GM19351 (cell line): Measurements from ENCODE around the gene ASB2.

ENCODE experiments used
- ATAC-seq: cut with Tn5 transposase; IDR thresholded peaks from one replicate; pipeline ENCODE4 v1.9.1; 2021; ENCODE audit warnings: mild to moderate bottlenecking, moderate library complexity; ENCODE audit not compliant: unreplicated experiment

Gene ASB2

DNA sequence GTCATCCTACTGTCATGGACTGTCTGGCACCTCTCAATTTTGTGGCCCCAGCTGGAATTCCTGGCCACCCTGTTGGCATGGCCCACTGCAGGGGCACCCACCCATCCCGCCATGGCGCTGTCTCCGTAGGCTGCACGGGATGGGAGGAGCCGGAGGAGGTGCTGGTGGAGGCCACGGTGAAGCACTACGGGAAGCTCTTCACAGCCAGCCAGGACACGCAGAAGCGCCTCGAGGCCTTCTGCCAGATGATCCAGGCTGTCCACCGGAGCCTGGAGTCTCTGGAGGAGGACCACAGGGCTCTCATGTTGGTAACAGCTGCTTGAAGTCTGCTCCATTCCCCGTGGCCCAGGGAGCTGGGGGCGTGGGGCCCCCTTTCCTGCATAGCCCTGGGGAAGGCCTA lies 24.6 kb upstream of the ASB2 start:
- ATAC-seq, result no peak

- ATAC-seq, result no peak
Measured at GRCh38 chr14:94000267-94000666, 23.9 kb upstream of the ASB2 start.

DNA sequence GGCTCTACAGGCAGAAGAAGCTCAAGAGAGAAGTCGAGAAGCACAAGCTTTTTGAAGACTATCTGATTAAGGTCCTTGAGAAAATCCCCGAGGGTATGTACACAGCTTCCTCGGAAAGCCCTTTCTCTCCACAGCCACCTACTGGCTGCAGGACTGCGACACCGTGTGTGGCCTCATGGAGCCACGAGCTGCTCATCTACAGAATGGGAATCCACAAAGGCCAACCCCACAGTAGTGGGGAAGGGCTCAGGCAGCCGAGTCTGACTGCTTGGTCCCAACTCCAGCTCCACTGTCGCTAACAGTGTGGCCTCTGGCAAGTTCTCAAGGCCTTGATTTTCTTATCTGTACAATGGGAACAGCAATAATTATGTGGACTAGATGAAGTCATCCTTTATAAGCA lies 23.2 kb upstream of the ASB2 start:
- no peak for ATAC-seq

DNA sequence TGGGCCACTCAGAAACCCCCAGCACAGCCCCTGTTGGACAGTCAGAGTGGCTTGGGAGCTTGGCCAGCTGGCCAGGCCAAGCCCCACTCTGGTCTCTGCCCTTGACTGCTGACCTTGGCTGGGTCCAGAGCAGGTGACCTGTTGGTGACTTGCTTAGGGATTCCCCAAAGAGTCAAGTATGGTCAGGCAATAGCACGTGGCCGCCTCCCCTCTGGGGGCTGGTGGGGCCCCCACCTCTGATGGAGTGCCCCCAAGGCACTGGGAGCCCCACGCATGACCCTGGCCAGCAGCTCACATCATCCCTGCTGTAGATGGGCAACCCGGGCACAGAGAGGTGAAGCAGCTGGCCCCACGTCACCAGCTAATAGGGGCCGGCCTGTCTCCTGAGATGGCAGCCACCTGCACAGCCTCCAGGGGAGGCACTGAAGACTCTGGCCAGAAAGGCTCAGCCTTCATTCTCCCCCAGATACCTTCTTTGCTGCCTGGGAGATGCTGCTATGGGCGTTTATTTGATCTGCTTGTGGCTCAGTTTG lies 22.6 kb upstream of the ASB2 start:
- ATAC-seq, result no peak

DNA sequence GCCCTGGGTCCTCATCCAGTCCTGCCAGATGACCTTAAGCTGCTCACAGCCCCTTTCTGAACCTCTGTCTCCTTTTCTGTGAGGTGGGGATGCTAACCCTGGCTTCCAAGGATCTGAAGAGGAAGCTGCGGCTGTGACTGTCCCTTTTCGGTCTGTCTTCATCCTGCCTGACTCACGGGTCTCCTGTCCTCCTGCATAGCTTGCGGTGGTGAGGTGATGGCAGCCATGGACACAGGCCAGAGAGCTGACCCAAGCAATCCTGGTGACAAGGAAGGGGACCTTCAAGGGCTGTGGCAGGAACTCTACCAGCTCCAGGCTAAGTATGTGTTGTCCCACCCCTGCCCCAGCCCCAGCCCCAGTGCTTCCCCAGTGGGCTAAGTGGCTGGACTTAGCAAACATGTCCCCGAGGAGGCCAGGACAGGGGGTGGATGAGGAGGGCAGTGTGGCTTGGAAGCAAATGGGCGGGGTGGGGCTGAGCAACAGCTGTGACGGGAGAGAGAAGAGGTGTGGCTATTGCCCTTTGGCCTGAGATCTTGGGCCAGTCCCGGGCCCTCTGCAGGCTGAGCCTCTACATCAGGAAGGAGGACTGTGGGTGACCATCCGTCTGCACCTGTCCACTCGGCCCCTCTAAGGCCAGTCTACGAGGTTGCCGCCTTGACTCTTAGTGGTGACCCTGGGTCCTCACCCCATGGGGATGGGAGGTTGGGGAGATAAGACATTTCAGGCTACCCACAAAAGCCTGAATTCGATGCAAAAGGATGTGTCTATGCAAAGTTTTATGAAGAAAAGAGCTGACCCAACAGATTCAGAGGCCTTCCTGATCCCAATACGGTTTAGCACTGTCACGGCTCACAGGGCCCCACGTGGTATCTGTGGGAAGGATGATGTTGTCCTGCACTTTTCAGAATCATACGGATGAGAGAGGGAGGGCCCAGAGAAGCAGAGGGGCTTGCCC lies 21.8 kb upstream of the ASB2 start:
- no peak for ATAC-seq

DNA sequence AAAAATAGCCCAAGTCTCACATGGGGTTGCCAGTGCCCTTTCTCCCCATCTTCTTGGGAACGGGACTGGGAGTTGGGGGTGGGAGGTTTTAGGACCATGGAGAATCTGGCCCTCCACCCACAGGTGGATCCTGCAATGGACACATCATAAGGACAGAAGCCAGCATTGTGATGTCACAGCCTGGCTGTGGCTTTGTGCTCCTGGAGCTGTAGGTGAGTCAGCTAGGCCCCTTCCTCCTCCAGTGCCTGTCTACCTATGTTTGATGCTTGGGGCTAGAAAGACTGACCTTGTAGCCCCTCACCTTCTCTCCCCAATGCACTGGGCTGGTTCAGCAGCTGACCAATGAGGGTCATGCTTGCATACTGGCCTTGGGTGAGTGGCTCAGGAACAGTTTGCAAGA lies 20.7 kb upstream of the ASB2 start, which contains the start of gene CCDC197:
CCDC197 (plus strand) TSS at position 220 of the 400 bp plus-strand sequence. CDS start 831 bp downstream, outside the sequence.
- no peak for ATAC-seq

- ATAC-seq, result no peak
Measured at GRCh38 chr14:93996130-93996695, 19.8 kb upstream of the ASB2 start.

DNA sequence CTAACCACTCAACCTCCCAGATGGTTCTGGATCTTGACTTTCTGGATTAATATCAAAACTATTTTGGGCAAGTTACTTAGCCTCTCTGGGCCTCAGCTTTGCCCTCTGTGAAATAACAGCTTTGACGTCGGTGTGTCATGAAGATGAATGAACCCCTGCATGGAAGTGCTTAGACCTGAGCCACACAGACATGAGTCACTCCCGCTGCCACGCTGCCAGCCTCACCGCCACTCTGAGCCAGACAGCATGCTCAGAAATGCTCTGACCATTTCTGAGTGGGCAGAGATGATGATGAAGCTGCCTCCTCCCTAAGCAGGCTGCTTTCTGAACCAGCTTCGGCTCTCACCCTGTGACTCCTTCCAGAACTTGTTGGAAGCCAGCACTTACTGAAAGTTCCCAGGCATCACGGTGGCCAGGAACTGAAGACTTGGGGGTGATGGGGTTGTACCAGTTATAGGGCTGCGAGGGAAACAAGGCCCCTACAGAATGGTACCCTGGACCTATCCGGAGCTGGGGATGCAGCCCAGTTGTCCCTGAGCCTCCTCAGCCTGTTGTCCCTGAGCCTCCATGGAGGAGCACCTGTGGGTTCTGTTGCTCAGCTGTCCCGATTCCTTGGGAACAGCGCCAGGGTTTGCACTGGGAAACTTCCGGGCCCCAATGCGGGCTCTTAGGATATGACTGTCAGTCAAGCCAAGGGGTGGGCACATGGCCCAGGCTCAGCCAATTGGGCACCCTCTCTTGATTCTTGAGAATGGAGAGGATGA lies 18.7 kb upstream of the ASB2 start:
- no peak for ATAC-seq

- no peak for ATAC-seq
Measured at GRCh38 chr14:93993382-93993781, 17.0 kb upstream of the ASB2 start.

GRCh38 chr14:93991649-93992048 lies 15.3 kb upstream of the ASB2 start:
- no peak for ATAC-seq

- no peak for ATAC-seq
Measured at GRCh38 chr14:93991212-93991611, 14.8 kb upstream of the ASB2 start.

DNA sequence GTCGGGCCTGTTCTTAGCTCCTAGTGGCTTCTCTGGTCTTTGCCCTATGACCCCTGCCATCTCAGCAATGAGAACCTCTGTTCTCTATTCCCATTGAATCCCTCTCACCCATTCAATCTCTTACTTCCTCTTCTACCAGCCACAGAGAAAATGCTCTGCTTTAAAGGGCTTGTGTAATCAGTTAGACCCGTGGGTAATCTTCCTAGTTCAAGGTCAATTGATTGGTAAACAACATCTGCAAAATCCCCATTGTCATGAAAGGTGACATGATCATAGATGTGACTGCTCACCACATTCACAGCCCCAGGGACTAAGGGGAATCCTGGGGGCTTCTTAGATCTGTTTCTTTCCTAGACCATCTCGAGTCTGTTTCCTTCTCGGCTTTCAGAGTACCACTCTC lies 13.6 kb upstream of the ASB2 start:
- peak; percentile 52 for ATAC-seq

- no peak for ATAC-seq
Measured at GRCh38 chr14:93987815-93988476, 11.6 kb upstream of the ASB2 start.

DNA sequence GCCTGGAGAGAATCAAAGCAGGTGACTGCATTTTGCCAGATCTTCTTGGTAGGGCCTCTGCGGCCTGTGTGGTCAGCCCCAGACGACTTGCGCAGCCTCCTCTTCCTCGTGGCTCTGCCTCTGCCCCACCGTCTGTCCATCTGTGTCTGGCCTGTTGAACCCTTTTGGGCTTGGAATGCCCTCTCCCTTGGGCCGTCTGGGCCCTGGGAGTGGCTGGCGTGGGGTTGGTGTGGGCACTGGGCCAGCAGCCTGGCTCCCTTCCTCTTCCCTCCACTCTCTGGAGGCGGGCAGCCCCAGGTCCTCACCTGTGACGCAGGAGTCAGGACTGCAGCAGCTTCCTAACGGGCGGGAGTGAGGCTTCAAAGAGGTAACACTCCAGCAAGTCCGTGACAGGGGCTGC lies 11.0 kb upstream of the ASB2 start:
- no peak for ATAC-seq

DNA sequence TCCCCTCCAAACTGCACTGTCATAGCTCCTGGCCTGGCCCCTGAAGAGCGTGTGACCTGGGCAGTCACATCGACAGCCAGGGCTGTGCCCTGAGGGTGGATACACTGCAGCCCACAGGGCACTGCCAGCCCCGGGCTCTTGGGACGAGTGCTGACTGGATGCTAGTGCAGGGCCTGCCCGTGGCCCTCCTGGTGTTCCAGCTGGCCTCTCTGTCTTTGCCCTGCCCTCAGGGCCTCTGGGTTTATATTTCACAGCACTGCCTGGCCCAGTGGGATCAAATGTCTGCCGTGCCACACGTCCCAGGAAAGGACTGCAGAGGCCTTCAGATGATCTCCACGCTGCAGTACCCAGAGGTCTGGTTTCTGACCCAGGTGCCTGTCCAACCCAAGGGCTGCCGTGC lies 10.6 kb upstream of the ASB2 start:
- ATAC-seq, result no peak

DNA sequence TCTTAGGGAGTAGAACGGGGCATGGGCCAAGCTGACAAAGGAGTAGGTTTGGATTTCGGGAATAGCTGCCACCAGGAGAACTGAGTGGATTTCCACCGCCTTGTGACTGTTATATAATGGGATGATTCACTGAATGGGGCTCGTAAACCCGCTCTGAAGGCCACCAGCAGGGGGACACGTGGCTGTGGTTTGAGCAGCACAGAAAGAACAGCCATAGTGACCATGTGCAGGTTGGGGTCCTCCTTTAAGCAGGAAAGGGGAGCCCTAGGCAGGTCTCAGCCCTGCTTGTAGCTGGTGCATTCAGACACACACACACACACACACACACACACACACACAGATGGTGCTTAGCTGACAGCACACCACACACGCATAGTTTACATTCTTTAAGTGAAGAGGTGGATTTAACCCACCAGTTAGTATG lies 8.6 kb upstream of the ASB2 start:
- ATAC-seq, result no peak

GRCh38 chr14:93984070-93984469 lies 7.7 kb upstream of the ASB2 start:
- ATAC-seq, result no peak

GRCh38 chr14:93982230-93983007 lies 6.0 kb upstream of the ASB2 start:
- ATAC-seq, result no peak

GRCh38 chr14:93981316-93982229 lies 5.2 kb upstream of the ASB2 start:
- no peak for ATAC-seq
